Neural crest cell (in vitro differentiated cells): ENCODE measurements around the gene MTRFR. TPM values are rescaled to one million over a fixed set of nuclear protein-coding genes. Genes with fewer than 3 reads are reported as not detected.
"Not testable (repeated sequence)": the region's sequence is repeated elsewhere in the genome, so short reads cannot be mapped to it uniquely, and the experiment has no call there.

Experiments used
- DNase-seq: peaks from one replicate; pipeline ENCODE4 v3.0.0; 2021; ENCODE audit warnings: low read depth, mixed read lengths, low spot score
- H3K27ac Mint-ChIP-seq: one replicate; pipeline ENCODE4 v1.8.0; 2021; ENCODE audit warnings: mild to moderate bottlenecking, mixed read lengths; ENCODE audit not compliant: unreplicated experiment
- H3K27me3 Mint-ChIP-seq: 2 replicates; pipeline ENCODE4 v1.8.0; 2021; ENCODE audit warnings: low read depth, mild to moderate bottlenecking, mixed read lengths
- H3K36me3 Mint-ChIP-seq: 2 replicates; pipeline ENCODE4 v1.8.0; 2021; ENCODE audit warnings: low read depth, mild to moderate bottlenecking, mixed read lengths
- H3K4me1 Mint-ChIP-seq: 2 replicates; pipeline ENCODE4 v1.8.0; 2021; ENCODE audit warnings: mixed read lengths
- H3K4me3 Mint-ChIP-seq: one replicate; pipeline ENCODE4 v1.8.0; 2021; ENCODE audit warnings: mild to moderate bottlenecking, mixed read lengths
- H3K9me3 Mint-ChIP-seq: 2 replicates; pipeline ENCODE4 v1.8.0; 2021; ENCODE audit warnings: mixed read lengths
- CTCF ChIP-seq: fragments of 200-600 bp; sonication (generic); conservative IDR thresholded peaks from 2 replicates; pipeline ENCODE4 v1.5.0; 2021; ENCODE audit warnings: antibody characterized with exemption, mild to moderate bottlenecking
- total RNA-seq: library from RNA; stranded (reverse); gene quantifications from 2 replicates; pipeline ENCODE4 v1.2.1, GENCODE V29; 2021

MTRFR gene
- total RNA-seq, 1 donor from 2014 or later = 19.0 TPM

GRCh38 chr12:123251403-123252076, 18.3 kb downstream of the MTRFR start:
- Mint-ChIP-seq H3K27ac (peak overlapping the region; percentile 35), H3K36me3 (peaks cover 37% of the 10 kb centered on the region), H3K9me3 (peaks cover 9% of the 10 kb centered on the region), H3K4me1 (peaks cover 4% of the 10 kb centered on the region), H3K4me3 (no peak overlapping the region), H3K27me3 (no peaks in the 10 kb centered on the region)
- no peak for DNase-seq
- no peak for TF ChIP-seq CTCF

GRCh38 chr12:123252365-123252764, 19.1 kb downstream of the MTRFR start:
- H3K4me3 Mint-ChIP-seq, H3K27me3 Mint-ChIP-seq, H3K27ac Mint-ChIP-seq, H3K4me1 Mint-ChIP-seq, H3K9me3 Mint-ChIP-seq, DNase-seq: not testable (repeated sequence)
- peaks cover 32% of the 10 kb centered on the region for H3K36me3 Mint-ChIP-seq

GRCh38 chr12:123253641-123254459, 20.6 kb downstream of the MTRFR start:
- no peaks in the 10 kb centered on the region for H3K9me3 Mint-ChIP-seq
- no peak overlapping the region for H3K4me3 Mint-ChIP-seq
- no peaks in the 10 kb centered on the region for H3K27me3 Mint-ChIP-seq
- H3K36me3 Mint-ChIP-seq = peaks cover 20% of the 10 kb centered on the region
- no peak for TF ChIP-seq CTCF
- no peak for DNase-seq
- no peaks in the 10 kb centered on the region for H3K4me1 Mint-ChIP-seq
- no peak overlapping the region for H3K27ac Mint-ChIP-seq

DNA sequence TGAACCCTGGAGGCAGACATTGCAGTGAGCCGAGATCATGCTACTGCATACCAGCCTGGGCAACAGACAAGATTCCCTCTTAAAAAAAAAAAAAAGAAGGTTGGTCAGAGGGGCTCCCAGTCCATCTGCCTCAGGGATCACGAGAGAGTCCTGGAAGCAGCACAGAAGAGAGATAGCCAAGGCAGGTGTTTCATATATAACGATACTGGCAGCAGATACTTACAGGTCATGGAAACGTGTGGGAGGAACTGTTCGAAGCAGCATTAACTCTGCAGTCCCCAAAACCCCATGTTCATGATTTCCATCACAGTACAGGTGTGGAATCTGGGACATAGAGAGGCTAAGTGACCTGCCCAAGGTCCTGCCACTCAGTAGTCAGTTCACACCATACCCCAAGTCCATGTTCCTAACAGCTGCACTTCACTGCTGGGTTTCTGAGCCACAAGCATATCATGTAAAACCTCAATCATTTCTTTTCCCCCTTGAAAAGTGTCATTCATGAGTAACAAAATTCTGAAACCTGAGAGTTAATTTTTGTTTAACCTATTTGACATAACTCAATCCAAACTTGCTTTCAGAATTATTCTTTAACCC, 21.7 kb downstream of the MTRFR start:
- TF ChIP-seq CTCF = no peak
- Mint-ChIP-seq H3K27me3 (no peaks in the 10 kb centered on the region), H3K36me3 (peaks cover 16% of the 10 kb centered on the region), H3K4me3 (no peak overlapping the region), H3K4me1 (no peaks in the 10 kb centered on the region), H3K27ac (peak overlapping the region; percentile 19), H3K9me3 (no peaks in the 10 kb centered on the region)
- no peak for DNase-seq

- Mint-ChIP-seq H3K4me1 (peaks cover 4% of the 10 kb centered on the region), H3K27me3 (no peaks in the 10 kb centered on the region), H3K9me3 (no peaks in the 10 kb centered on the region), H3K27ac (no peak overlapping the region), H3K4me3 (no peak overlapping the region), H3K36me3 (peaks cover 20% of the 10 kb centered on the region)
- no peak for DNase-seq
- no peak for TF ChIP-seq CTCF
Measured at GRCh38 chr12:123258593-123258992, 25.4 kb downstream of the MTRFR start.
